ENCODE results near the gene ST3GAL5. TPM values are rescaled to one million over a fixed set of nuclear protein-coding genes. Genes with fewer than 3 reads are reported as not detected.

Gene ST3GAL5
- total RNA-seq, 1 donor from 2014 or later, result 20.0 TPM

DNA sequence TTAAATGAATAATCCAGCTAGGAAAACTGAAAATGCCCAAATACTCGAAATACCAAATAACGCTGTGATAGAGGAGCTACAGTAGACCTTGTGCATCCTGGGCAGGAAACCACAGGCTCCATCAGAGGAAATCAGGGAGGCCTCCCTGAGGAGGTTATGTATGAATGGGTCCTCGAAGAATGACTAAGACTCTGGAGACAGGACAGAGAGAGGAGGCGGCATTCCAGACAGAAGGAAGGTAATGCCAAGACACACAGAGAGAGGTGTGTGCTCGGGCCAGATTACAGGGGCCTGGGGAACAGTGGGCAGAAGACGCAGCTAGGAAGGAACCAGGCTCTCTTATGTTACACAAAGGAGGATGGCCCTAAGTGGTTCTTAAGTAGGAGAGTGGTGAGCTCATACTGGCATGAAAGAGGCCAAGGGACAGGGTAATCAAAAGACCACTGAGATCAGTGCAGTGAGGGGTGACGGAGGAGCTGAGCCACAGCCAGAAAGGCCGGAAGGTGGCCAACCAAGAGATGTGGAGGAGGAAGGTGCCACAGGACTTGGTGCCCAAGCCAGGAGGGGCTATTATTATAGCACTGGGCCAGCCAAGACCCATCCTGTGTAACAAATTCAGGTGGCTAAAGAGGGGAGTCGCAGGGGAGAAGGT, 9.9 kb downstream of the ST3GAL5 start:
- Histone ChIP-seq H3K9ac (ENCODE audit: low read length) (no peak overlapping the region), H3K9me3 (ENCODE audit: insufficient read depth, low read depth, low read length) (no peaks in the 10 kb centered on the region), H3K4me1 (ENCODE audit: insufficient read depth, low read length) (peaks cover 6% of the 10 kb centered on the region), H3K4me2 (ENCODE audit: low read length) (peak overlapping the region; percentile 49), H3K36me3 (ENCODE audit: insufficient read depth, low read length) (no peaks in the 10 kb centered on the region), H2AFZ (ENCODE audit: low read depth, low read length) (no peak overlapping the region), H3K4me3 (ENCODE audit: insufficient read depth, low read depth, low read length) (no peak overlapping the region), H3K27ac (ENCODE audit: low read depth, low read length) (peak overlapping the region; percentile 17), H4K20me1 (ENCODE audit: insufficient read depth, low read length) (peaks cover 23% of the 10 kb centered on the region), H3K27me3 (ENCODE audit: insufficient read depth, low read length) (no peaks in the 10 kb centered on the region), H3K79me2 (ENCODE audit: insufficient read depth, low read length) (peaks cover 26% of the 10 kb centered on the region)
- TF ChIP-seq, protein P1, sequence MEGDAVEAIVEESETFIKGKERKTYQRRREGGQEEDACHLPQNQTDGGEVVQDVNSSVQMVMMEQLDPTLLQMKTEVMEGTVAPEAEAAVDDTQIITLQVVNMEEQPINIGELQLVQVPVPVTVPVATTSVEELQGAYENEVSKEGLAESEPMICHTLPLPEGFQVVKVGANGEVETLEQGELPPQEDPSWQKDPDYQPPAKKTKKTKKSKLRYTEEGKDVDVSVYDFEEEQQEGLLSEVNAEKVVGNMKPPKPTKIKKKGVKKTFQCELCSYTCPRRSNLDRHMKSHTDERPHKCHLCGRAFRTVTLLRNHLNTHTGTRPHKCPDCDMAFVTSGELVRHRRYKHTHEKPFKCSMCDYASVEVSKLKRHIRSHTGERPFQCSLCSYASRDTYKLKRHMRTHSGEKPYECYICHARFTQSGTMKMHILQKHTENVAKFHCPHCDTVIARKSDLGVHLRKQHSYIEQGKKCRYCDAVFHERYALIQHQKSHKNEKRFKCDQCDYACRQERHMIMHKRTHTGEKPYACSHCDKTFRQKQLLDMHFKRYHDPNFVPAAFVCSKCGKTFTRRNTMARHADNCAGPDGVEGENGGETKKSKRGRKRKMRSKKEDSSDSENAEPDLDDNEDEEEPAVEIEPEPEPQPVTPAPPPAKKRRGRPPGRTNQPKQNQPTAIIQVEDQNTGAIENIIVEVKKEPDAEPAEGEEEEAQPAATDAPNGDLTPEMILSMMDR (IDR thresholded peaks at IDR 0.05; ENCODE audit: insufficient read depth, low read depth, low read length), result no peak
- TF ChIP-seq EZH2 (IDR thresholded peaks at IDR 0.05; ENCODE audit: insufficient read depth, low read length), result no peak
- DNase-seq (ENCODE audit: low read depth) (peak; percentile 83), FAIRE-seq (peak; percentile 26)
- H3K9me3 Mint-ChIP-seq (ENCODE audit: unreplicated experiment), result peaks cover 8% of the 10 kb centered on the region
- H3K27me3 Mint-ChIP-seq (ENCODE audit: low read depth, unreplicated experiment), result no peaks in the 10 kb centered on the region
- peaks cover 20% of the 10 kb centered on the region for H3K4me1 Mint-ChIP-seq (ENCODE audit: low read depth, unreplicated experiment)
- peak overlapping the region; percentile 65 for H3K4me3 Mint-ChIP-seq (ENCODE audit: unreplicated experiment)
- peak overlapping the region; percentile 53 for H3K27ac Mint-ChIP-seq (ENCODE audit: unreplicated experiment)
- H3K36me3 Mint-ChIP-seq (ENCODE audit: low read depth, unreplicated experiment), result peaks cover 24% of the 10 kb centered on the region

DNA sequence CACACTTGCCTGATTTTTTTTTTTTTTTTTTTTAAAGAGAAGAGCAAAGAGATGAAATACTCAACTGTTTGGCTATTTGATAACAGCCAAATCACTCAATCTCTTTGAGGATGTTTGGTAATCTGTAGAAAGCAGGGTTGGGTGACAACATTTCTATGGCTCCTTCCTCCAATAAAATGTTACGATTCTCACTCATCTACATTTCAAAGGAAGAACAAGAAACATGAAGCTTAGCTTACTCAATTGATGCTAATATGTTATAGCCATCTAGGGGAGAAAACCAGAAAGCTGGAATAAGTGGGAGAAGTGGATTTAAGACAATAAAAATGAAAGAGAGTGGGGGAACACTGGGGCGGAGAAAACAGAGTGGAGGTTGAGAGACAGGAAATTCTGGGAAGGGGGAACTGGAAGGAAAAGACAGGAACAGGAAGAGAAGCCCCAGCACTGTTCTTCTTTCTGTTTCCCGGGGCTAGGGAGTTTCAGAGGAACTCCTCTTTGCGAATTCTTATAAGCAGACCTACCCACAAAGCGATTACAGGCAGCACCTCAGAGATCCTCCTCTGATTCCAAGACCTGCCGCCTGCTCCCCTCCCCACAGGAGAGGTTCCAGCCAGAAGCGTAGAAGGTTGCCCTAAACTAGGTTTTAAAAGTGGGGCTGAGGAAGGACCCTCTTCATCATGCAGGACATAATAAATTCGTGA, 13.3 kb downstream of the ST3GAL5 start:
- Histone ChIP-seq H3K27ac (ENCODE audit: low read depth, low read length) (no peak overlapping the region), H3K27me3 (ENCODE audit: insufficient read depth, low read length) (no peaks in the 10 kb centered on the region), H3K4me1 (ENCODE audit: insufficient read depth, low read length) (peaks cover 6% of the 10 kb centered on the region), H3K9me3 (ENCODE audit: insufficient read depth, low read depth, low read length) (no peaks in the 10 kb centered on the region), H3K9ac (ENCODE audit: low read length) (no peak overlapping the region), H3K4me2 (ENCODE audit: low read length) (no peak overlapping the region), H3K79me2 (ENCODE audit: insufficient read depth, low read length) (peaks cover 38% of the 10 kb centered on the region), H3K4me3 (ENCODE audit: insufficient read depth, low read depth, low read length) (no peak overlapping the region), H4K20me1 (ENCODE audit: insufficient read depth, low read length) (peaks cover 40% of the 10 kb centered on the region), H3K36me3 (ENCODE audit: insufficient read depth, low read length) (no peaks in the 10 kb centered on the region), H2AFZ (ENCODE audit: low read depth, low read length) (no peak overlapping the region)
- TF ChIP-seq EZH2 (IDR thresholded peaks at IDR 0.05; ENCODE audit: insufficient read depth, low read length), result no peak
- TF ChIP-seq, protein P1 (IDR thresholded peaks at IDR 0.05; ENCODE audit: insufficient read depth, low read depth, low read length), result no peak
- DNase-seq (ENCODE audit: low read depth), result no peak
- Mint-ChIP-seq H3K27me3 (ENCODE audit: low read depth, unreplicated experiment) (no peaks in the 10 kb centered on the region), H3K4me1 (ENCODE audit: low read depth, unreplicated experiment) (peaks cover 22% of the 10 kb centered on the region), H3K36me3 (ENCODE audit: low read depth, unreplicated experiment) (peaks cover 12% of the 10 kb centered on the region), H3K27ac (ENCODE audit: unreplicated experiment) (no peak overlapping the region), H3K9me3 (ENCODE audit: unreplicated experiment) (peaks cover 5% of the 10 kb centered on the region), H3K4me3 (ENCODE audit: unreplicated experiment) (no peak overlapping the region)
- FAIRE-seq, result no peak

DNA sequence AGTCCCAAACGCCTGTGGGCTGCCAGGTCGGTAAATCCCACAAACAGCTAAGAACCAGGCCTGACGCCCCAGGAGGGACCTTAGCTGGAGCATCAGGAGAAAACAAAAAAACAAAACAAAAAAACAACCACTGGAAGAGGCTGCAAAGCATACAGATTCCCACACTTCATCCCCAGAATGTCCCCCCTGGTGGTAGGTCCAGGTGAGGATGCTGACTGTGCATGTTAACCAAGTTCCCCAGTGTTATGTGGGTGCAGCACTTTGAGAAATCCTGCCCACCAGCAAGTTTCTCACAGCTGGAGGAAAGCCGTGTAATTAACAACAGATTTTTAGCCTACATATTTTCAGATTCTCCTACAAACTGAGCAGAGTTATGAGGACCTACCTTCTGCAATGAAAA, 15.1 kb downstream of the ST3GAL5 start:
- H3K4me1 Mint-ChIP-seq (ENCODE audit: low read depth, unreplicated experiment), result peaks cover 17% of the 10 kb centered on the region
- DNase-seq (ENCODE audit: low read depth) (no peak), FAIRE-seq (no peak)
- H3K27ac Mint-ChIP-seq (ENCODE audit: unreplicated experiment), result no peak overlapping the region
- Histone ChIP-seq H4K20me1 (ENCODE audit: insufficient read depth, low read length) (peaks cover 38% of the 10 kb centered on the region), H2AFZ (ENCODE audit: low read depth, low read length) (no peak overlapping the region), H3K4me3 (ENCODE audit: insufficient read depth, low read depth, low read length) (no peak overlapping the region), H3K4me2 (ENCODE audit: low read length) (no peak overlapping the region), H3K27ac (ENCODE audit: low read depth, low read length) (no peak overlapping the region), H3K9ac (ENCODE audit: low read length) (no peak overlapping the region), H3K4me1 (ENCODE audit: insufficient read depth, low read length) (peaks cover under 1% of the 10 kb centered on the region), H3K79me2 (ENCODE audit: insufficient read depth, low read length) (peaks cover 35% of the 10 kb centered on the region), H3K9me3 (ENCODE audit: insufficient read depth, low read depth, low read length) (no peaks in the 10 kb centered on the region), H3K27me3 (ENCODE audit: insufficient read depth, low read length) (no peaks in the 10 kb centered on the region), H3K36me3 (ENCODE audit: insufficient read depth, low read length) (no peaks in the 10 kb centered on the region)
- H3K27me3 Mint-ChIP-seq (ENCODE audit: low read depth, unreplicated experiment), result no peaks in the 10 kb centered on the region
- H3K4me3 Mint-ChIP-seq (ENCODE audit: unreplicated experiment), result no peak overlapping the region
- peaks cover 12% of the 10 kb centered on the region for H3K36me3 Mint-ChIP-seq (ENCODE audit: low read depth, unreplicated experiment)
- peaks cover 5% of the 10 kb centered on the region for H3K9me3 Mint-ChIP-seq (ENCODE audit: unreplicated experiment)
- TF ChIP-seq EZH2 (IDR thresholded peaks at IDR 0.05; ENCODE audit: insufficient read depth, low read length), result no peak
- TF ChIP-seq, protein P1 (IDR thresholded peaks at IDR 0.05; ENCODE audit: insufficient read depth, low read depth, low read length), result peak; percentile 36

Measured in astrocyte (in vitro differentiated cells and primary cell).